Colon (tissue), 2 donors: ENCODE data around the gene FRS3.
"Not testable (repeated sequence)": the region's sequence is repeated elsewhere in the genome, so short reads cannot be mapped to it uniquely, and the experiment has no call there.

Experiments used
- FAIRE-seq: peaks from 2 replicates; lab custom pipeline; 2012; peaks lifted over from hg19 to GRCh38; lab: Jason Lieb, UNC
- donor health status: control.
- donor health status: control.

The FRS3 gene

GRCh38 chr6:41768545-41769308 is 11.0 kb downstream of the FRS3 start:
- no peak for FAIRE-seq

GRCh38 chr6:41767112-41767833 is 12.4 kb downstream of the FRS3 start:
- no peak for FAIRE-seq

- not testable (repeated sequence) for FAIRE-seq
Observed at GRCh38 chr6:41766043-41766664, 13.5 kb downstream of the FRS3 start.

DNA sequence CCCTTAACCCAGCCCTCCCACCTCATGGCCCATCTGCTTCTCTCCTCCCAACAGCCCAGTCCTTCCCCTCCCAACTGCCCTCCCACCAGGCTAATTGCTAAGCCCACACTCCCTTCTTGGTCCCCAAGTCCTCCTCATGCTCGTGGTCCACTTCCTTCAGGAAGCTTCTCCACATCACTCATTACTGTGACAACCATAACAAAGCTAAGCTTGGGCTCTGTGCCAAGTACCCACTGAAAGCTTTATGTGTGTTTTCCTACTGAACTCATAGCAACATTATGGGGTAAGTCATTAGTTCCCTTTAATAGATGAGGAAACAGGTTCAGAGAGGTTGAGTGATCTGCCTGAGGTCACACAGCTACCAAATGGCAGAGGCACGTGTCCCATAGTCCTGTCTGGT is 16.2 kb downstream of the FRS3 start:
- FAIRE-seq: no peak

DNA sequence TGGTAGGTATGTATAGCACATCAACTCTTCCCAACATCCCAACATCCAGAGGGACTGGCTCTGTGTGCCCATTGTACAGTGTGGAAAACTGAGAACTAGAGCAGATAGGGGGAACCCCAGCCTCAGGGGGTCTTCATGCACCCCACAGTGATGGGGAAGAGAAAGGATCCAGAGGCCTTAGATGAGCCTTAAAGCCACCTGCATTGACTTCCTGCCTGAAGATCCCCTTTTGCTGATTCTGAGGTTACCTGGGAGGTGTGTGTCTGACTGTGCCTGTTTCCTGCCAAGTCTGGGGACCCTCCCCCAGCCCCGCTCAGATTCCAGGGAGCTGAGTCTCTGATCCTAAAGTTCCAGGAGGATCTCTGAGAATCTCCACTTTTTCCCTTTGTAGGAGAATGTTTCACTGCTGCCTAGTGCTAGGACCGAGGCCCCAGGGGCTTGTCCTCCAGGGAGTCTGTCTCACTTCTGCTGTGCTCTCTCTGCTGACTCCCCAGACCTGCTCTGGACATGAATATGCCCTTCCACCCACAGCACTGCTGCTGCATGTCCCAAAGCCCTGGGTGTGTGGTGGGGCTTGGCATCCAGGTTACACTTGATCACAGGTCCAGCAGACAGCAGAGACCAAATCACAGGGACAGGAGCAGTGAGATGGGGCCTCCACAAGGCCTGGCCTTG is 19.7 kb downstream of the FRS3 start:
- FAIRE-seq: no peak

GRCh38 chr6:41759106-41759904 is 20.4 kb downstream of the FRS3 start:
- FAIRE-seq: no peak

DNA sequence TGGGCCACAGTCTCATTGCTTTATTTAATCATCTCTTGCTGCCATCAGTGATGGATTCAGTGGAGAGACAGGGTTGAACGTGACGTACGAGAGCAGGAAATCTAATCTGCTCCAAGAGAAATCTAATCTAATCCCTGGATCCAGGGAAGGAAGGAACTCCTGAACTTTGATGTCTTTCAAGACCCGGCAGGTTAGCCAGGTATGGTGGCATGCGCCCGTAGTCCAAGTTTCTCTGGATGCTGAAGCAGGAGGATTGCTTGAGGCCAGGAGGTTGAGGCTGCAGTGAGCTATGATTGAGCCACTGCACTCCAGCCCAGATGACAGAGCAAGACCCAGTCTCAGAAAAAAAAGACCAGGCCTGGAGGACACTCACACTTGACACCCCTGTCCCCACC is 21.1 kb downstream of the FRS3 start:
- FAIRE-seq: no peak

- FAIRE-seq: no peak
Observed at GRCh38 chr6:41757931-41758640, 21.6 kb downstream of the FRS3 start.

GRCh38 chr6:41757271-41757670 is 22.4 kb downstream of the FRS3 start:
- no peak for FAIRE-seq

DNA sequence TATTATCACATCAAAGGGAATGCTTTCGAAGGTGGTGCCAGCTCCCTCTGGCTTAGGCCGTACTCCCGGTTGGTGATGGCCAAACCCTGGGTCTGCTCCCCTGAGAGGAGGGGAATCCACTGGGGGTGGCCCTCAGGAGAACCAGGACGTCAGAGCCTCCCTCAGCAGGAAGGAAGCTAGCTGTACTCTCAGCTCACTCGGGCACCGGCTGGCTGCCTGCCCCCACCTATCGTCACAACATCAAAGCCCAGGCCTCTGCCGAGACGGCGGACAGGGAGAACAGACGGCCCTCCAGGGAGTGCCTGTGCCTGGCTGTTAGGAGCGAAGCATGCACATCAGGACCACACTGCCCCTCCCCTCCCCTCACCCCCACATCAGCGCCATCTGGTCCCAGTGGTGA is 23.3 kb downstream of the FRS3 start:
- FAIRE-seq: no peak

DNA sequence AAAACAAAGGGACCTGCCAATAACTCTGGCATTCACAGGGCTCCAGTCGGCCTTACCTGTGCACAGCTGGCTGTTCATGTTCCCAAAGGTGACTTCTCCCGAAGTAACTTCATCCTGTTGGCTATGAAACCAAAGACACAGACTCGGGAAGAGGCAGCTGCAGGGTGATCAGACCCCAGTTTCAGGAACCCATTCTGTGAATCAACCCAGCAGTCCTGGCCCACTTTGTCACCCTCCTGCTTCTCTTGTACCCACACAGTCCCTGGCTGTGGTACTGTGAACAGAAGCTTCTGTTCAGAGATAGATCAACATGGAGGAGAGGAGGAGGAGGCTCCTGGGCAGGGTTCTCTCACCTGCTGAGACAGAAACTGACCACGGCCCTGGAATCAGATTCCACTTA is 23.8 kb downstream of the FRS3 start:
- no peak for FAIRE-seq

DNA sequence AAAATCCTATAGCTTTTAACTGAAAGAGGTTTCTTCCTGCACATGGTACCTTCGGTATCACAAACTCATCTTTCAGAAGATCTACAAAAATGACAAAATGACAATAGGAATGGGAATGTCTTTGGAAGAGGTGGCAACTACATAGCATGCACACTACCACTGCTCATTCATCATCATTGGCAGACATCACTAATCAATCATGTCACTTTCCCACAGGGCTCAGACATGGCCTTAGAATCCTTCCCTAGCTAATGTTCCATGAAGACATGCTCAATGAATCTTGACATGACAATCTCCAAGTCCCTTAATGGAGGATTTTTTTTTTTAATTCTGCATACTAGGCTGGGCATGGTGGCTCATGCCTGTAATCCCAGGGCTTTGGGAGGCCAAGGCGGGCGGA is 29.3 kb downstream of the FRS3 start:
- no peak for FAIRE-seq

- FAIRE-seq: no peak
Observed at GRCh38 chr6:41748542-41748941, 31.2 kb downstream of the FRS3 start.

GRCh38 chr6:41748102-41748477 is 31.6 kb downstream of the FRS3 start:
- FAIRE-seq: no peak

DNA sequence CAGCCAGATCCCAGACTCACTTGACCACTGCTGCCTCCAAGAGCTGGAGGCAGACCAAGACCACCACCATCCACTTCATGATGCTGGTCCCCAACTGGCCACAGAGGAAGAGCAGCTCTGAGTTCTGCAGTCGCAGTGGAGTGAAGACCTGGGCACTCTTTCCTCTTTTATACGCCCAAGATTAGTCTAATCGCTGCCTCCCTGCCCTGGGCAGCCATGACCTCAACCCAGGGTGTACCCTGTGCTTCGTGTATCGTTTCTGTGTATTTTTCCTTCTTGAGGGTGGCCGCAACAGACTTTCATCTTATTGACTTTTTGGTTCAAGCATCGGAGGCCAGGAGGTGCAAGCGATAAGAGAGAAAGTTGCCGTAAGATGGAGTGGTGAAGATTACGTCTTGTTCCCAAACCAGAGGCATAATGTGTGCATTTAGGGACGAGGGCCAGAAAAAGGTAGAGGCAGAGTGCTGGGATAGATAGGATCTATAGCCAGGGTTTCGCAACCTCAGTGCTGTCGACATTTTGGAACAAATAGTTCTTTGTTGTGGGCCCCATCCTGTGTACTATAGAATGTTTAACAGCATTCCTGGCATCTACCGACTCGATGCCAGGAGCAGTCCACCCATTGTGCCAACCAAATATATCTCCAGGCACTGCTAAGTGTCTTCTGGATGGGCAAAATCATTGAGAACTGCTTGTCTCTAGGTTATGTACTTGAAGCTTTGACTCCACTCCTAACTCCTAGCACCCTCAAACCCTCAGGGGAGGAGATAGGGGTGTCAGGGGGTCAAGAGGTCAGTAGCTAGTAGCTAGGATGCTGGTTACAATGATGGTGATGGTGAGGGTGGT is 32.2 kb downstream of the FRS3 start, which contains the start of gene PGC:
PGC (minus strand) TSS at position 142 of the 846 bp plus-strand sequence; CDS start at position 79, 63 bp downstream.
- FAIRE-seq: no peak

GRCh38 chr6:41746107-41746506 is 33.6 kb downstream of the FRS3 start:
- FAIRE-seq: no peak

DNA sequence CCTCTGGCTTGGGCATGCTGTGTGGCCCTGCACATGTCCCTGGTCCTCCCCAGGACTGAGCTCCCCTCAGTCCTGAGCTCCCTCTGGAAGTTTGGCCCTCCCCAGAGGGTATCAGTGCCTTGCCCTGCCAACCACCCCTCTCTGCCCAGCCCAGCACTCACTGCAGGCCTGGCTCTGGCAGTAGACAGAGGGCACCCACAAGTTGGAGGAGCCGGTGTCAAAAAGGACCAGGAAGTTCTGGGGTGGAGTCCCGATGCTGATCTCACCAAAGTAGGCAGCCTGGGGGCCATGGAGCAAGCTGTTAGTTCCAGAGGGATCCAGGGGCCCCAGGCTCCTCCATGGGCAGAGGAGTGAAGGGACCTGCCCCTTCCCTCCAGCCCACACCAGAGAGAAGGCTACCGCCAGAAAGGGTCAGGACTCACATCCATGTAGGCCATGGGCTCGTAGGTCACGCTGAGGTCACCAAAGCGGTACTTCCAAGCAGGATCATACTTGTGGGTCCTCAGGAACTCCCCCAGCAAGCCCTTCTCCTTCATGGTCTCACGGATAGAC is 35.4 kb downstream of the FRS3 start:
- FAIRE-seq: no peak

DNA sequence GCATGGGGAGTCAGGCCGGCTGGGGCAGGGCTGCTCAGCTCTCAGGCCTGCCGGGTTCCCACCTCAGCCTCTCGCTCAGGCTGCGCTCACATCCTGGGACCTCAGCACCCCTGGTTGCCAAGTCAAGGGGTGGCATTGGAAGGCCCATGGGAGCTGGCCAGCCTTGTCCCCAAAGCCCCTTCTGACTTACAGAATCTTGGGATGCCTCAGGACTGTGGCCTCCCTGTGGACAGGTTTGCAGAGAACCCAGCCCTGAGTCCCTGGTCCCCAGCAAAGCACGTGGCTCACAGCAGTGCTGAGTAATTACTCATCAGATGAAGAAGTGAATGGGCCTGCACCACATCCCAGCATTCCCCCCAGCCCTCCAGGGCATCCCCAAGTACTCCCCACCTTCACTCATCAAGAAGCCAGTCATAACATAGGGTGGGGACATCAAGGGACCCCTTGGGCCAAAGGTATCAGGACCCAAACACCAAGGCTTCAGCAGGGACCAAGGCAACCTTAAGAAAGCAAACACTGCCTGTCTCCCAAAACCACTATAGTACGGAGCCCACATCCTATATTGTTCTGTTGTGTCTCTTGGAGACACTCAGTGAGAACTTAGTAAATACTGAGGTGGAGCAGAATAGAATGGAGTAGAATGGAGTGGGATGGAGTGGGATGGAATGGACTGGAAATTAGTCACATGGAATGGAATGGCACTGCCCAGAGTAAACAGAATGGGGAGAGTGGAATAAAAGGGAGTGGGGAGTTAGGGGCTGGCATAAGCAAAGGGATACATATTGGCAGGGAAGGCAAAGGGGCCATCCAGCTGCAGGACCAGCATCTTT is 36.1 kb downstream of the FRS3 start:
- FAIRE-seq: no peak
